Hepatic stellate cell (primary cell): ENCODE data around the gene CREBL2.
"Not testable (repeated sequence)": the region's sequence is repeated elsewhere in the genome, so short reads cannot be mapped to it uniquely, and the experiment has no call there.

Experiments
- DNase-seq: peaks from one replicate; pipeline ENCODE4 v3.0.0; 2011; ENCODE audit warnings: low spot score

Gene CREBL2

DNA sequence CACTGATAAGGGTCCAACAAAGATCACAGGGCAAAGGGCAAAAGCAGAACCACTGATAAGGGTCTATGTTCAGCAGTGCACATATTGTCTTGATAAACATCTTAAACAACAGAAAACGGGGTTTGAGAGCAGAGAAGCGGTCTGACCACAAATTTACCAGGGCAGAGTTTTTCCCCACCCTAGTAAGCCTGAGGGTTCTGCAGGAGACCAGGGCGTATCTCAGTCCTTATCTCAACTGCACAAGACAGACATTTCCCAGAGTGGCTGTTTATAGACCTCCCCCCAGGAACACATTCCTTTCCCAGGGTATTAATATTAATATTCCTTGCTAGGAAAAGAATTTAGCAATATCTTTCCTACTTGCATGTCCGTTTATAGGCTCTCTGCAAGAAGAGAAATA is 28.3 kb downstream of the CREBL2 start:
- DNase-seq, result not testable (repeated sequence)

DNA sequence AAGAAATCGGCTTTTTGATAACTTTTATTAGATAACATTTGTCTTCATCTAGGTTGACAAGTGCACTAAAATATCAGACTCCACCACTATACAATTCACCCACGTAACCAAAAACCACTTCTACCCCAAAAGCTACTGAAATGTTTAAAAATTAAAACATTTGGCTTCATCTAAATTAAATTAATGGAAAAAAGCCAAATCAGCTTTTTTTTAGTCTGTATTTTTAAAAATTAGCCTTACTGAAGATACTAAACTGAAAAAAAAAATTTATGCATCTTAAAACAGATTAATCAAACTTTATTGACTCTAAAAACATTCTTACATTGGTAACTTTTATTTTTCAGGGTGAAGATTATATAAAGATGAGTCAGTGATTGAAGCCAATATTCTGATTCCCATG is 30.0 kb downstream of the CREBL2 start:
- DNase-seq, result no peak

- DNase-seq, result no peak
Measured at GRCh38 chr12:12642916-12643315, 31.2 kb downstream of the CREBL2 start.

DNA sequence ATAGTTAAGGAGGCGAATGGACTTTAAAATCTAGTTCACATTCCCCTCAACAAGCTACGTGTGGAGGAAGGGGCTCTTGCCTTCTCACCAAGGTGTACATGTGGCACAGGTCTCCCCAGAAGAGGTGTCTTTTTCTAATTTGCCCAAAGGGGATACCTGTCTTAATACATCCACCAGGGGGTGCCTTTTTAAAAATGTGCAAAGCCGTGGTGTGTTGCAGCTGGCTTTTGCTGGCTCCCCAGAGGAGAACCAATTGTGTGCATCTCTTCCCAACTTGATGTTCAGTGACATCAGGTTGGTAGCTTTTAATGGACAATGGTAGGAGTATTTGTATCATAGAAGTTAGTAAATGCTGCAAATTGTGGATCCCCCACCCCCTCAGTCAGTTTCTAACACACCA is 33.8 kb downstream of the CREBL2 start:
- peak; percentile 33 for DNase-seq

DNA sequence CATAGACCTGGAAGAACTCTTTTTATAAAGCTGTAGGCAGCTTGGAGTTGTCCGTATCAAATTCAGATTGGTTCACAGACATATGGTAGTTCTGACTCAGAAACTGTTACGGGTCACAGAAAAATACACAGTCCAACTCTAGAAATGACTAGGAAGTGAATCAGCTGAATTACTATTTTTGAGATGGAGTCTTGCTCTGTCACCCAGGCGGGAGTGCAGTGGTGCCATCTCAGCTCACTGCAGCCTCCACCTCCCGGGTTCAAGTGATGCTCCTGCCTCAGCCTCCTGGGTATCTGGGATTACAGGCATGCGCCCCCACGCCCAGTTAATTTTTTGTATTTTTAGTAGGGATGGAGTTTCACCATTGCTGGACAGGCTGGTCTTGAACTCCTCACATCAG is 34.3 kb downstream of the CREBL2 start:
- peak; percentile 72 for DNase-seq

- DNase-seq, result no peak
Measured at GRCh38 chr12:12646483-12647072, 34.9 kb downstream of the CREBL2 start.

DNA sequence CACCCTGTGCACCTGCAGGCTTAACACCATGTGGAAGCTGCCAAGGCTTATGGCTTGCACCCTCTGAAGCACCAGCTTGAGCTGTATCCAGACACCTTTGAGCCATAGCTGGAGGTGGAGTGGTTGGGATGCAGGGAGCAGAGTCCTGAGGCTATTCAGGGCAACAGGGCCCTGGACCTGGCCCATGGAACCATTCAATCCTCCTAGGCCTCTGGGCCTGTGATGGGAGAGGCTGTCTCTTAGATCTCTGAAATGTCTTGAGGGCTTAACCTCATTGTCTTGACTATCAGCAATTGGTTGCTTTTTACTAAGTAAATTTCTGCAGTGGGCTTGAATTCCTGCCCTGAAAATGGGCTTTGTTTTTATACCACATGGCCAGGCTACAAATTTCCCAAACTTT is 36.6 kb downstream of the CREBL2 start:
- no peak for DNase-seq

DNA sequence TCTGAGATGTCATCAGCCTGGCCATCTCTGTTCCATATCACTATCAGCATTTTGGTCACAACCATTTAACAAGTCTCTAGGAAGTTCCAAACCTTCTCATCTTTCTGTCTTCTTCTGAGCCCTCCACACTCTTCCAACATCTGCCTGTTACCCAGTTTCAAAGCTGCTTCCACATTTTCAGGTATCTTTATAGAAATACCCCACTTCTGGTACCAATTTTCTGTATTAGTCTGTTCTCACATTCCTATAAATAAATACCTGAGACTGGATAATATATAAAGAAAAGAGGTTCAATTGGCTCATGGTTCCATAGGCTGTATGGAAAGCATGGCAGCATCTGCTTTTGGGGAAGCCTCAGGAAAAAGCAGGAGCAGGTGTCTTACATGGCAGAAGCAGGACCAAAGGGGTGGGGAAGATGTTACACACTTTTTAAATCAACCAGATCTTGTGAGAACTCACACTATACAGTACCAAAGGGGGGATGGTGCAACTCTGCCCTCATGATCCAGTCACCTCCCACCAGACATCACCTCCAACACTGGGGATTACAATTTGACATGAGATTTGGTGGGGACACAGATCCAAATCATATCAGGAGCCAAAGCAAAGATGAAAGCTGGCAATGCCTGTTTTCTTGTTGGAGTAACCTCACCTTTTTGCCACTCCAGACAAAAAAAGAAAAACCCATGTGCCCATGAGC is 37.4 kb downstream of the CREBL2 start:
- no peak for DNase-seq

DNA sequence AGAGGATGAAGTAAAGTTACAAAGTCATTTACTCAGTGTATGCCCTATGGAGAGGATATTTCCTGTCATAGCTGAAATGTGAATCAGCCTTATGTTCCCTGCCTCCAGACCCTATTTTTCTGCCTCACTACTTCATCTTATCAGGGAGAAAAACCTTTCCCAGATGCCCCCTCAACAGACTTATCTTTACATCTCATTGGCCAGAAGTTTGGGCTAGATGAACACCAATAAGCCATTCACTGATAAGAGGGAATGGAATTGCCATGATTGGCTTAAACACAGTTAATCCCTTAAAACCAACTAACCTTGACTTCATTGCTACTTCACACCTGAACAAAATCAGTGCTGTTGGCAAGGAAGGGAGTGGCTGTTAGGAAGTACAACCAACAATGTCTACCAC is 40.1 kb downstream of the CREBL2 start:
- no peak for DNase-seq

DNA sequence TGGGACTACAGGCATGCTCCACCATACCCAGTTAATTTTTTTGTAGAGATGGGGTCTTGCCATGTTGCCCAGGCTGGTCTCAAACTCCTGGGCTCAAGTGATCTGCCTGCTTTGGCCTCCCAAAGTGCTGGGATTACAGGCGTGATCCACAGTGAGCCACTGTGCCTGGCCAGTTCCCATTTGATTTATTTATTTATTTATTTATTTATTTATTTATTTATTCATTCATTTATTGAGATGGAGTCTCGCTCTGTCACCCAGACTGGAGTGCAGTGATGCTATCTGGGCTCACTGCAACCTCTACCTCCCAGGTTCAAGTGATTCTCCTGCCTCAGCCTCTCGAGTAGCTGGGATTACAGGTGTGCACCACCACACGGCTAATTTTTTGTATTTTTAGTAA is 41.0 kb downstream of the CREBL2 start:
- not testable (repeated sequence) for DNase-seq

DNA sequence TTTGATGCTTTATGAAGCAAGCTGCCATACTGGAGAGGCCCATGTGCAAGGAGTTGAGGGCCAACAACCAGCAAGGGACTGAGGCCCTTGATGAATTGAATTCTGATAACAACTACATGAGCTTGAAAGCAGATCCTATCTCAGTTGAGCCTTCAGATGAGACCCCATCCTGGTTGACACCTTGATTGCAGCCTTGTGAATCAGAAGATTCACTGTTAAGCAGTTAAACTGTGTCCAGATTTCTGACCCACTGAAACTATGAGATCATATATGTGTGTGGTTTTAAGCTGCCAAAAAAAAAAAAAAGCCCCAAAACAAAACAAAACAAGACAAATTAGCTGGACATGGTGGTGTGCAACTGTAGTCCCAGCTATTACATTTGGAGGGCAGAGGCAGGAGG is 42.2 kb downstream of the CREBL2 start:
- no peak for DNase-seq

GRCh38 chr12:12654691-12655460 is 43.2 kb downstream of the CREBL2 start:
- no peak for DNase-seq

GRCh38 chr12:12660201-12660600 is 48.5 kb downstream of the CREBL2 start:
- DNase-seq, result no peak

GRCh38 chr12:12661086-12661856 is 49.6 kb downstream of the CREBL2 start:
- peak; percentile 73 for DNase-seq

DNA sequence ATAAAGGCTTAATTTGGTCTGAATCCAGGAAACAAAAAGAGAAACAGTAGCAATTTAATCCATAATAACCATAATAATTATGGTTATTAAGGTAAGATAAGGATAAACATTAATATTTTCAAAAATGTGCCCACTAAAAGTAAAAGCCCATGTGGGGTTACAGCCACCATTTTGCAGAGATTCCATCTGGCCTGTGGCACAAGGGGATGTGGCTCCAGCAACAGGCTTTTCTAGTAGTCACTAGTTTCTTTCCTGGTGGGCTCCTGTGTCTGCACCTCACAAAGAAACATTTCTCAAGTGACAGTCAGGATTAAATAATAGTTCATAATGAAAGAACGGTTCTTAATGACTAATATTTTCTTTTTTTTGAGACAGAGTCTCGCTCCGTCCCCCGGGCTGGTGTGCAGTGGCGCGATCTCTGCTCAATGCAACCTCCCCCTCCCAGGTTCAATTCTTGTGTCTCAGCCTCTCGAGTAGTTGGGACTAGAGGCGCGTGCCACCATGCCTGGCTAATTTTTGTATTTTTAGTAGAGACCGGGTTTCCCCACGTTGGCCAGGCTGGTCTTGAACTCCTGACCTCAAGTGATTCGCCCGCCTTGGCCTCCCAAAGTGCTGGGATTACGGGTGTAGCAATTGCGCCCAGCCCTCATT is 52.1 kb downstream of the CREBL2 start:
- DNase-seq, result no peak

- DNase-seq, result no peak
Measured at GRCh38 chr12:12665194-12665593, 53.5 kb downstream of the CREBL2 start.

GRCh38 chr12:12668005-12668404 is 56.3 kb downstream of the CREBL2 start:
- DNase-seq, result no peak

DNA sequence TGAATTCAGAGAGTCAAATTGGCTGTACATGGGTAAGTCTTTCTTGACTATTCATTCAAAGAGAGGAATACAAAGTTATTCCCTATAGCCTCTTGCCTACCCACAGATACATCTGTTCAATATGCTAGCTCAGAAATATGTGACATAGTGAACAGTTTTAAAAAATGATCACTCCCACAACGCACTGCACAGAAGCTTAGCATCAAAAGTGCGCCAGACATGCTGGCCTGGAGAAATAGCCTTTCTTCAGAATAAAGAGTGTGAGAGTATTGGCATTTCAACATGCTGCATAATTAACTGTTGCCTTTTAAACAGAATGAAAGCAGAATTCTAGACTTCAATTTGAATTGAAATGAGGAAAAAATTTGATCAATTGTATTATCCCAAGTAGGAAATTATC is 57.3 kb downstream of the CREBL2 start:
- no peak for DNase-seq

- DNase-seq, result no peak
Measured at GRCh38 chr12:12671850-12672660, 60.4 kb downstream of the CREBL2 start.

DNA sequence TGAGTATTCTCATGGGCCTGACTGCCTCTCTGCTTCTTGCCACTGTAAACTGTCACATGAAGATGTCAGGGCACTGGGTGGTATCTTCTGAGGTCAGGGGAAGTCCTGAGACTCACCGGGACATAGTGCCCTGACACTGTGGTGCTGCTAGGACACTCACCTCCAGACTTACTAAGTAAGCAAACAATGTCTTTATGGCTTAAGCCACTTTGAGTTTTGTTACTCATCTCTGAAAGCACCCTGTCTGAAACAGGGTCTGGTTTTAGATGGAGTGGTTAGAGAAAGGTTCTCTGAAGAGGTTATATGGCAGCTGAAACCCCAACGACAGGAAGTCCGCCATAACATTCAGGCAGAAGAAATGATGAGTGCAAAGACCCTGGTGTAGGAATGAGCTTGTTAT is 61.6 kb downstream of the CREBL2 start:
- no peak for DNase-seq

DNA sequence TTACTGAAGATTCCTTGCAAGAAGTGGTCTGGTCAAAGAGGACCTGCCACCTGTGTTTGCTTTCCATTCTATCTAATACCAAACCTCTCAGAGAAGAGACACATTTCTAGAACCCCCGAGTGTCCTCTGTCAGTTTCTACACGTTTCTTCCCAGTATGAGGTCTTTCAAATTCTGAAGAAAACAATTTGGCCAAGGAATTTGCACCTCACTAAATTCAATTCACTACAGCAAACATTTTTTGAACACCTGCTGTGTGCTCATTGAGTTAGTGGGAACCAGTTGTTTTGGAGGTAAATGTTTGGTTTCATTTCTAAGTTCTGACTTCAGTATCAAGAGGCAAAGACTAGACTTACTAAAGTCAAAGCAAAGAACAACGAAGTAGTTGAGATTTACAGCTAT is 64.9 kb downstream of the CREBL2 start:
- DNase-seq, result no peak
